ENCODE measurements around the gene CCDC93. TPM values are rescaled to one million over a fixed set of nuclear protein-coding genes. Genes with fewer than 3 reads are reported as not detected.
A peak's percentile ranks its signal among the peaks of the same experiment; 100 is the strongest.
"Not testable (repeated sequence)": the region's sequence is repeated elsewhere in the genome, so short reads cannot be mapped to it uniquely, and the experiment has no call there.

CCDC93 gene
- total RNA-seq, 2 donors from 2014 or later, result 34.1 to 39.3 TPM

DNA sequence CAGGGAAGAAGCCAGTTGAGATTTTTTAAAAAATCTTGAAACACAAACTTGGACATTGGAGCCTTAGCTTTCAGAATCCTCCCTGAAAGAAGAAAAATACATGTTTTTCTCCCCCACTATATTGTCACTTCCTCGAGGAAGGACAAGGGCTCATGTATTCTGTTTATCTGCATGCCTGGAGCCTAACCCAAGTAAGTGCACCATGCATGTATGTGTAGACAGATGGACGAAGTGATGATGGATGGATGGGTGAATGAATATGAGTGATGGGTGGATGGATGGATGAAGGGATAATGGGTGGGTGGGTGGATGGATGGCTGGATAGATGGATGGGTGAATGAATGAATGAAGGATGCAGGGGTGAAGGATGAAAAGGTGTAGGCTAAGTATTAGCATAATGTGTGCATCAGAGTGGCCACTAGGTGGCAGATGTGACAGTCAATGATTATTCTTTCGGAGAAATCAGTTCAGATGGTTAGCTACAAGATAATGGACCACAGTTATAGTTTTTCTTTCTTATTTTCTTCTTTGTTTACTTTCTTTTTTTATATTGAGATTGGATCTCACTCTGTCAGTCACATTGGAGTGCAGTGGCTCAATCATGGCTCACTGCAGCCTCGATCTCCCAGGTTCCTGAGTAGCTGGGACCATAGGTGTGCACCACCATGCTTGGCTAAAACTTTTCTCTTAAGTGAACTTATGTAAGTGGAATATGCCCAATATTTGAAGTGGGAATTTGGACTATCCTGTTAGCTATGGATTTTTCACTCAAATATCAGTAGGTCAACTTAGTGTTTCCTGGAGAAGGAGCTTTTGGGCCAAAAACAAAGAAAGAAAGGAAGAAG, 18.5 kb upstream of the CCDC93 start:
- ATAC-seq (replicated peaks in 1 of 2), result peak; percentile 65 to 76
- peaks cover 6 to 10% of the 10 kb centered on the region in 2 donors for H3K36me3 Mint-ChIP-seq (ENCODE audit: insufficient read depth in 2 of 2)

DNA sequence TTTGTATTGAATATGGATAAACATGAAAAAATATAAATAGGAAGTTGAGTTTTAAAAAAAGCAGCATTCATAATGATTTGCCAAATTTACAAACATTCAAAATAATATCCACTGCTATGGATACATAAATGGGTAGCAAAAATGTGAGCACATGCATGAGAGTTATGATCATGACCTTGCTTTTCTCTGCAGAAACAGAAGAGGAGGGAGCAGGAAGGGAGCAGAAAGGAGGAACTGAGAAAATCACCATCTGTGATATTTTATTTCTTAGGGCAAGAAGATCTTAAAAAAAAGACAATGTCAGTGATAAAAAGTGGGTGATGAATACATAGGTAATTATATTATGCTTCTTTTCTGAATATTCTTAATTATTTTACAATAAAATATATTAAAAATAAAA, 17.7 kb upstream of the CCDC93 start:
- Mint-ChIP-seq H3K4me3 (no peak overlapping the region), H3K4me1 (ENCODE audit: low read depth) (no peaks in the 10 kb centered on the region), H3K9me3 (peaks cover 5 to 7% of the 10 kb centered on the region in 2 donors), H3K27me3 (ENCODE audit: low read depth) (peaks cover 32% of the 10 kb centered on the region), H3K36me3 (ENCODE audit: insufficient read depth in 2 of 2) (peaks cover 6 to 8% of the 10 kb centered on the region in 2 donors), H3K27ac (no peak overlapping the region)
- ATAC-seq (replicated peaks in 1 of 2), result no peak
- no peak for DNase-seq

More for the DNA sequence above, 18.5 kb upstream of the CCDC93 start:
- peak; percentile 40 to 46 for DNase-seq
- no peaks in the 10 kb centered on the region for H3K4me1 Mint-ChIP-seq (ENCODE audit: low read depth)
- peaks cover 39% of the 10 kb centered on the region for H3K27me3 Mint-ChIP-seq (ENCODE audit: low read depth)
- peaks cover 5 to 7% of the 10 kb centered on the region in 2 donors for H3K9me3 Mint-ChIP-seq
- no peak overlapping the region for H3K4me3 Mint-ChIP-seq
- H3K27ac Mint-ChIP-seq, result no peak overlapping the region

DNA sequence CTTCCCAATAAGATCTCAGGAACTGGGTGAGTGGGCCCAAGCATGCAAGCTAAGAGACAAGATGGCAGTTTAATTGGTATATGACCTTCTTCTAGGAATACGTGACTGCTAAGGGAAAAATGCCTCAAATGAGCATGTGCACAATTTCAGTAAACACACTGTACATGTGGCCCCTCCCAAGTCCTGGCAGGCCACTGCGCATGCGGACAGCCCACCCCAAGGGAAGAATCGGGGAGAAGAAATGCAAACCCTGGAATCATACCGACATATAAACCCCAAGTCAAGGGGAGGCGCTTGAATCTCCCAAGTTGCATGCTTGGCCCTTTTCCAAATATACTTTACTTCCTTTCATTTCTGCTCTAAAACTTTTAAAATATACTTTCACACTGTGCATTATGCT, 15.2 kb upstream of the CCDC93 start:
- no peaks in the 10 kb centered on the region for H3K4me1 Mint-ChIP-seq (ENCODE audit: low read depth)
- DNase-seq (no peak), ATAC-seq (replicated peaks in 1 of 2) (no peak)
- no peak overlapping the region for H3K4me3 Mint-ChIP-seq
- H3K9me3 Mint-ChIP-seq, result no peaks in the 10 kb centered on the region
- H3K27ac Mint-ChIP-seq, result no peak overlapping the region
- peaks cover 18% of the 10 kb centered on the region for H3K27me3 Mint-ChIP-seq (ENCODE audit: low read depth)
- H3K36me3 Mint-ChIP-seq (ENCODE audit: insufficient read depth in 2 of 2), result no peaks in the 10 kb centered on the region

DNA sequence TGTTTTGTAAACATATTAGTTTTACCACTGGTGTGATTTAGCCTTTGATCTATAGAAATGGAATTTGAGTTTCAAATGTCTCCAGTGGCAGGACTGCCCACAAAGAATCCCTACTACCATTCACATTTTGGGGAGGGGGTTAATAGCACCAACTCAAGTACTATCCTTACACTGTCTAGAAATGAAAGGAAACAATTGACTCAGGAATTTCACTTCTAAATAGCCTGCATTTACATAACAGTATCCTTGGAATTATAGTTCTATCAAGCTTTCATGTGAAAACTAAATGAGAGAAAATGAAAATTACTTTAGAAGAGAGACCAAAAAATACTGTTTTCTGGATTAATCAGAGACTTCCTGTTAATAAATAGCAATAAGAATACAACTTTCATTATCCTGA, 7.5 kb upstream of the CCDC93 start:
- Mint-ChIP-seq H3K4me1 (ENCODE audit: low read depth) (peaks cover 9% of the 10 kb centered on the region), H3K27me3 (ENCODE audit: low read depth) (peaks cover 6% of the 10 kb centered on the region), H3K36me3 (ENCODE audit: insufficient read depth in 2 of 2) (peaks cover 0 to 4% of the 10 kb centered on the region in 2 donors), H3K4me3 (no peak overlapping the region), H3K9me3 (no peaks in the 10 kb centered on the region), H3K27ac (no peak overlapping the region)
- ATAC-seq (replicated peaks in 1 of 2) (no peak), DNase-seq (no peak)

DNA sequence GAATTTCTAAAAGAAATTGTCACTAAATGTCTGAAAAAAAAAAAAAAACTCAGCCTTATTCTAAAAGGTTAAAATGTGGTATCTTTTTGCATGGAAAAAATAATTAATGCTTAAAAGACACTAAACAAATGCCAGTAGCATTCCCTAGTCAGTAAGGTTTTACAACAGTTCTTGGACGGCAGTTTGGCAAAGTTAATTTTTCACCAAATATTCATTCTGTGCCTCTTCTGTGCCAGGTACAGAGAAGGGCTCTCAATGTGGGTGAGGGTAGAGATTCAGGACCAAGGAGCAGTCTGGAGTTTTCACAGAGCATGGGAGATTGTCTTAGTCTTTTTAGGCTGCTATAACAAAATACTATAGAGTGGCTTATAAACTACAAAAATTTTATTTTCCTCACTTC, 6.0 kb upstream of the CCDC93 start:
- H3K9me3 Mint-ChIP-seq, result no peaks in the 10 kb centered on the region
- DNase-seq (no peak), ATAC-seq (replicated peaks in 1 of 2) (no peak)
- no peak overlapping the region for H3K4me3 Mint-ChIP-seq
- peaks cover 0 to 4% of the 10 kb centered on the region in 2 donors for H3K36me3 Mint-ChIP-seq (ENCODE audit: insufficient read depth in 2 of 2)
- no peak overlapping the region for H3K27ac Mint-ChIP-seq
- H3K27me3 Mint-ChIP-seq (ENCODE audit: low read depth), result peaks cover 6% of the 10 kb centered on the region
- peaks cover 9% of the 10 kb centered on the region for H3K4me1 Mint-ChIP-seq (ENCODE audit: low read depth)

DNA sequence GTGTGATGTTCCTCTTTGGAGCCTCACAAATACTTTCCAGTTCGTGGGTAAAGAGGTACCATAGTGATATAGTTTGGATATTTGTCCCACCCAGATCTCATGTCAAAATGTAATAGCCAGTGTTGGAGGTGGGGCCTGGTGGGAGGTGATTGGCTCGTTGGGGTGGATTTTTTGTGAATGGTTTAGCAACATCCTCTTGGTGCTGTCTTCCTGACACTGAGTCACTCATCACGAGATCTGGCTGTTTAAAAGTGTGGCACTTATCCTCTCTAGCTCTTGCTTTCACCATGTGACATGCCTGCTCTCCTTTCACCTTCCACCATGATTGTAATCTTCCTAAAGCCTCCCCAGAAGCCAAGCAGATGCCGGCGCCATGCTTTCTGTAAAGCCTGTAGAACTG, 3.0 kb upstream of the CCDC93 start:
- H3K27me3 Mint-ChIP-seq (ENCODE audit: low read depth), result peaks cover 6% of the 10 kb centered on the region
- no peak for ATAC-seq (replicated peaks in 1 of 2)
- H3K4me1 Mint-ChIP-seq (ENCODE audit: low read depth), result peaks cover 20% of the 10 kb centered on the region
- DNase-seq, result peak; percentile 2 to 7
- no peak overlapping the region for H3K27ac Mint-ChIP-seq
- H3K36me3 Mint-ChIP-seq (ENCODE audit: insufficient read depth in 2 of 2), result peaks cover 0 to 5% of the 10 kb centered on the region in 2 donors
- no peaks in the 10 kb centered on the region for H3K9me3 Mint-ChIP-seq
- H3K4me3 Mint-ChIP-seq, result peak overlapping the region in 1 of 2 donors; percentile 14

DNA sequence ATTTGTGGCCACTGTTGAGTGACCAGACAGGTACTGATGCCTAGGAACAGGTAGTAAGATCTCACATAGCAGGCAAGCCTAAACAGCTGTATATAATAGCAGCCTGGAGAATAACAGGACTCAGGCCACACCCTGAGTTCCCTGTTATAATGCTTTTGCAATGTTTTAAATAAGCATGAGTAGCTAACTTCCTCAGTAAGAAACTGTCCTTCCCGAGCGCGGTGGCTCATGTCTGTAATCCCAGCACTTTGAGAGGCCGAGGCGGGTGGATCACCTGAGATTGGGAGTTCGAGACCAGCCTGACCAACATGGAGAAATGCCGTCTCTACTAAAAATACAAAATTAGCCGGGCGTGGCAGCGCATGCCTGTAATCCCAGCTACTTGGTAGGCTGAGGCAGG, 1.9 kb upstream of the CCDC93 start:
- not testable (repeated sequence) for H3K27ac Mint-ChIP-seq; ATAC-seq (replicated peaks in 1 of 2); H3K36me3 Mint-ChIP-seq (ENCODE audit: insufficient read depth in 2 of 2); H3K27me3 Mint-ChIP-seq (ENCODE audit: low read depth); DNase-seq; H3K9me3 Mint-ChIP-seq
- Mint-ChIP-seq H3K4me1 (ENCODE audit: low read depth) (peaks cover 30% of the 10 kb centered on the region), H3K4me3 (peak overlapping the region in 1 of 2 donors; percentile 7)

DNA sequence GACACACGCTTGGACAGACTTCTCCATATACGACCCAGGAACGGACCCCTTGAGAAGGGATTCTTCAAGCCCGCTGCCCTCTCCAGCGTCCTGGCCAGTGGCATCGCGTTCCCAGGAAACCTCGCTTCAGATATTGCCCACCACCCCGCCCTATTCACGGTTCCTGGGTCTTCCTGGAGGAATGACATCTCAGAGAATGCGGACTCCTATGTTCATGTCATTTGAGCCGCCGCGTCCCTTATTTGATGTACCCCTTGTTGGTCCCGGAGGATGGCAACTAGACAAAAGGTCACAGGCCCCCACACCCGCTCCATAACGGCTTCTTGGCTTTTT, 588 bp upstream of the CCDC93 start:
- H3K27ac Mint-ChIP-seq, result peak overlapping the region; percentile 82
- H3K4me1 Mint-ChIP-seq (ENCODE audit: low read depth), result peaks cover 38% of the 10 kb centered on the region
- peak in 1 of 2 donors; percentile 6 for DNase-seq
- H3K27me3 Mint-ChIP-seq (ENCODE audit: low read depth), result no peaks in the 10 kb centered on the region
- no peaks in the 10 kb centered on the region for H3K9me3 Mint-ChIP-seq
- ATAC-seq (replicated peaks in 1 of 2), result no peak
- H3K36me3 Mint-ChIP-seq (ENCODE audit: insufficient read depth in 2 of 2), result peaks cover 0 to 5% of the 10 kb centered on the region in 2 donors
- H3K4me3 Mint-ChIP-seq, result peak overlapping the region; percentile 92 to 95

DNA sequence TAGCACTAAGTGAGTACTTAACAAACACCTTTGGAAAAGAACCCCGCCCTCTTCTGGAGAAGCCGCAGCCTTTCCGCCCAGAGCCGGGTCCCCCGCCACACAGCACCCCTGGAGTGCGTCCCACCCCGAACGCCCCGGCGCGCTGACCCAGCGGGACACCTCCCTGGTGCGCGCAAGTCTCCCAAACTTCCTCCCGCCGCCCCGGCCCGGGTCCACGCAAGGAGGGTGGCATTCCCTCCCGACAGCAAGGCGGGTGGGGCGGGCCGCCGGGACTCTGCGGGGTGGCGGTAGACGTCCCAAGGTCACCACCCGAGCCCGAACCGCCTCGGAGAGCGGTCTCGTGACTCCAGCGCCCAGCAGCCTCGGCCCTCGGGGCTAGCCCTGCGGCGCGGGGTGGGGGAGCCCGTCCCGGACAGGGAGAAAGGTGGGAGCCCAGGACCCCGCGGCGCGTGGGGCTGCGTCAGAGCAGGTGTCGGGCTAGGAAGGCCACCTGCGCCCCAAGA, 598 bp downstream of the CCDC93 start:
- H3K27ac Mint-ChIP-seq, result peak overlapping the region; percentile 74
- peak overlapping the region; percentile 92 to 95 for H3K4me3 Mint-ChIP-seq
- DNase-seq (peak; percentile 31 to 37), ATAC-seq (replicated peaks in 1 of 2) (peak; percentile 39 to 44)
- H3K27me3 Mint-ChIP-seq (ENCODE audit: low read depth), result no peaks in the 10 kb centered on the region
- peaks cover 38% of the 10 kb centered on the region for H3K4me1 Mint-ChIP-seq (ENCODE audit: low read depth)
- H3K36me3 Mint-ChIP-seq (ENCODE audit: insufficient read depth in 2 of 2), result peaks cover 0 to 5% of the 10 kb centered on the region in 2 donors
- H3K9me3 Mint-ChIP-seq, result no peaks in the 10 kb centered on the region

DNA sequence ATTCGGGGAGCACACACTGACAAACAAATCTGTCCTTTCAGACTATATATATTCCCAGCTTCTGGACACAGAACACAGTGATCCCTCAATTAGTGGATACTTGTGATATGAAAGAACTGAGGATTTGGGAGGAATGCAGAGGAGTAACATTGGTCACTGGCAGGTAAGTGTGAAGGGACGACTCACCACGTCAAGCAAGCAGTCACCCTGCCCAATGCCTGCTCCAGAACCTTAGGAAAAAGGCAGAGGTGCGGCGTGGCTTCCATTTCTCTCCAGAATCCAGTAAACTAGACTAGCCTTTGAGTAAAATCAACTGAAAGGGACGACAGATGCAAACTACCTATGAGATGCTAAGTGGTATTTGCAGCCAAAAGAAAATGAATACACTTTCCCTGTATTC, 1.1 kb downstream of the CCDC93 start:
- H3K27ac Mint-ChIP-seq, result peak overlapping the region; percentile 74
- ATAC-seq (replicated peaks in 1 of 2), result no peak
- DNase-seq, result peak in 1 of 2 donors; percentile 5
- H3K36me3 Mint-ChIP-seq (ENCODE audit: insufficient read depth in 2 of 2), result peaks cover 0 to 10% of the 10 kb centered on the region in 2 donors
- peak overlapping the region; percentile 92 to 95 for H3K4me3 Mint-ChIP-seq
- H3K9me3 Mint-ChIP-seq, result no peaks in the 10 kb centered on the region
- H3K27me3 Mint-ChIP-seq (ENCODE audit: low read depth), result no peaks in the 10 kb centered on the region
- H3K4me1 Mint-ChIP-seq (ENCODE audit: low read depth), result peaks cover 38% of the 10 kb centered on the region

DNA sequence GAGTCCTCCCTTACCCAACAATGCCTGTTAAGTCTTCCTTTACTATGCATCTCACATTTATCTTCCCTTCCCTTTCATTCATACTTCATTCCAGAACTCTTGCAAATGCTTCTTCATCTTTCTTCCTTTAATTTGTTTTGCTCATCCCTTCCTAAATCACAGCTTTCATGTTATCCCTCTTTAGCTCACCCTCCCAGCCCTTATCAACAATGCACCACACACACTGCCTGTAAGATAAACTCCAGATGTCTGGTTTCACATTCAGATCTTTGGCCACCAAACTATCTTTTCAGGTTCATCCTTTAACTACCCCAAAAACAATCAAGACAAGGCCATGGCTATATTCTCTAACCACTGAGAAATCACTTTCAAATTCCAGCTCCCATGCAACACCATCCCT, 3.4 kb downstream of the CCDC93 start:
- H3K27me3 Mint-ChIP-seq (ENCODE audit: low read depth), result no peaks in the 10 kb centered on the region
- ATAC-seq (replicated peaks in 1 of 2) (no peak), DNase-seq (no peak)
- H3K9me3 Mint-ChIP-seq, result no peaks in the 10 kb centered on the region
- H3K4me3 Mint-ChIP-seq, result no peak overlapping the region
- H3K27ac Mint-ChIP-seq, result no peak overlapping the region
- peaks cover 40% of the 10 kb centered on the region for H3K4me1 Mint-ChIP-seq (ENCODE audit: low read depth)
- peaks cover 0 to 8% of the 10 kb centered on the region in 2 donors for H3K36me3 Mint-ChIP-seq (ENCODE audit: insufficient read depth in 2 of 2)

DNA sequence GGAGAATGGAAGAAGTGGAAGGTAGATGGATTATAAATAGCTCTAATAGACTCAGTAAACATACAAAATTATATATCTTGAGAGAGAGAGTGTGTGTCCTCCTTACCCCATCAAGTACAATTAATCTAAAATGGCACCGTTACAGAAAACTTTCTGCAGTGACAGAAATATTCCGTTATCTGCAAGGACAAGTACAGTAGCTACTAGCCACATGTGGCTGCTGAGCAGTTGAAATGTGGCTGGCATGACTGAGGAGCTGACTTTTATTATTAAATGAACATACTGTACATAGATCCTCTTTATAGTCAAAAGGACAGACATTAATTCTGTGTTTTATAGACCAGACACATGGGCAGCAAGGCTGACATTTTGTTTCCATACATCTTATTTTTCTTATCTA, 7.0 kb downstream of the CCDC93 start:
- H3K27me3 Mint-ChIP-seq (ENCODE audit: low read depth), result no peaks in the 10 kb centered on the region
- no peaks in the 10 kb centered on the region for H3K9me3 Mint-ChIP-seq
- no peak for DNase-seq
- ATAC-seq (replicated peaks in 1 of 2), result no peak
- peaks cover 37% of the 10 kb centered on the region for H3K4me1 Mint-ChIP-seq (ENCODE audit: low read depth)
- H3K27ac Mint-ChIP-seq, result peak overlapping the region; percentile 70
- no peak overlapping the region for H3K4me3 Mint-ChIP-seq
- peaks cover 0 to 20% of the 10 kb centered on the region in 2 donors for H3K36me3 Mint-ChIP-seq (ENCODE audit: insufficient read depth in 2 of 2)

DNA sequence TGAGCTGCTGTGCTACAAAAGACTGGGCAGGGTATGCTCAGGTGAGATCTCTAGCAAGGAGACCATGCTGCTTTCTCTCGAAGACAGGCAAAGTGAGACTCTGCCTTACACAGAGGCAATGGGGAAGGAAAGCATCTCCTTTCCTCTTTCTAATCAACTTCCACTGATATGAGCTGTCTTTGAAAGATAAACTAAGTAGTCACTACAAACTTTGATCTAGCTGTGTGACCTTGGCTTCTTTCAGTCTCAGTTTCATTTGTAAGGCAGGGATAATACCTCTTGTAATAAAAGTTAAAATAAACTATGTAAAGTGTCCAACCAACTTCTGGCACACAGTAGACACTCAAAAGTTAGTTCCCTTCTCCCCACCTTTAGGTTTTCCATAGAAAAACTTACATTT, 7.5 kb downstream of the CCDC93 start:
- H3K27ac Mint-ChIP-seq, result peak overlapping the region; percentile 70
- no peaks in the 10 kb centered on the region for H3K9me3 Mint-ChIP-seq
- peaks cover 0 to 22% of the 10 kb centered on the region in 2 donors for H3K36me3 Mint-ChIP-seq (ENCODE audit: insufficient read depth in 2 of 2)
- H3K27me3 Mint-ChIP-seq (ENCODE audit: low read depth), result no peaks in the 10 kb centered on the region
- no peak overlapping the region for H3K4me3 Mint-ChIP-seq
- H3K4me1 Mint-ChIP-seq (ENCODE audit: low read depth), result peaks cover 35% of the 10 kb centered on the region
- DNase-seq, result no peak
- ATAC-seq (replicated peaks in 1 of 2), result no peak
